GM20000 (cell line): ENCODE results near the gene RIT2.

Experiments
- DNase-seq: peaks from one replicate; pipeline ENCODE4 v3.0.0; 2012; ENCODE audit warnings: low spot score
- TF ChIP-seq, protein P1 (sequence below): IDR thresholded peaks from 2 replicates; pipeline ENCODE4 v1.5.1; 2012; ENCODE audit warnings: mild to moderate bottlenecking, control low read depth; ENCODE audit errors: extremely low read depth, missing control alignments

Gene RIT2

DNA sequence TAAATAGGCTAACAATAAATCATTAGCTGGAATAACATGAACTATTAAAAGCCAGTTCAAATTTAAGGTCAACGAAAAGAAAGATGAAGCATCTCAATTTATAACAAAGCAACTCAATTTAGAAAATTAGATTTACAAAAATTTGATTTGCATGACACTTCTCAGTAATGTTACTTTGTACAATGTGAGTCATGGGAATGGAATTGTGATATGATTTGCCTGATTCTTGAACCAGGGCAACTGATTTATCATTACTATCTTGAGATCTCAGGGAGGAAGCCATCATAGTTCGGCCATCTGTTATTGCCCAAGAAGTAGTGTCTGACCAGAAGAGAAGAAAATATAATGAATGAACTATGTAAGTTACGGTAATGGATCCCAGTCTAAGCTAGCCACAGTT lies 193.1 kb downstream of the RIT2 start:
- no peak for DNase-seq
- TF ChIP-seq, protein P1, sequence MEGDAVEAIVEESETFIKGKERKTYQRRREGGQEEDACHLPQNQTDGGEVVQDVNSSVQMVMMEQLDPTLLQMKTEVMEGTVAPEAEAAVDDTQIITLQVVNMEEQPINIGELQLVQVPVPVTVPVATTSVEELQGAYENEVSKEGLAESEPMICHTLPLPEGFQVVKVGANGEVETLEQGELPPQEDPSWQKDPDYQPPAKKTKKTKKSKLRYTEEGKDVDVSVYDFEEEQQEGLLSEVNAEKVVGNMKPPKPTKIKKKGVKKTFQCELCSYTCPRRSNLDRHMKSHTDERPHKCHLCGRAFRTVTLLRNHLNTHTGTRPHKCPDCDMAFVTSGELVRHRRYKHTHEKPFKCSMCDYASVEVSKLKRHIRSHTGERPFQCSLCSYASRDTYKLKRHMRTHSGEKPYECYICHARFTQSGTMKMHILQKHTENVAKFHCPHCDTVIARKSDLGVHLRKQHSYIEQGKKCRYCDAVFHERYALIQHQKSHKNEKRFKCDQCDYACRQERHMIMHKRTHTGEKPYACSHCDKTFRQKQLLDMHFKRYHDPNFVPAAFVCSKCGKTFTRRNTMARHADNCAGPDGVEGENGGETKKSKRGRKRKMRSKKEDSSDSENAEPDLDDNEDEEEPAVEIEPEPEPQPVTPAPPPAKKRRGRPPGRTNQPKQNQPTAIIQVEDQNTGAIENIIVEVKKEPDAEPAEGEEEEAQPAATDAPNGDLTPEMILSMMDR: no peak

DNA sequence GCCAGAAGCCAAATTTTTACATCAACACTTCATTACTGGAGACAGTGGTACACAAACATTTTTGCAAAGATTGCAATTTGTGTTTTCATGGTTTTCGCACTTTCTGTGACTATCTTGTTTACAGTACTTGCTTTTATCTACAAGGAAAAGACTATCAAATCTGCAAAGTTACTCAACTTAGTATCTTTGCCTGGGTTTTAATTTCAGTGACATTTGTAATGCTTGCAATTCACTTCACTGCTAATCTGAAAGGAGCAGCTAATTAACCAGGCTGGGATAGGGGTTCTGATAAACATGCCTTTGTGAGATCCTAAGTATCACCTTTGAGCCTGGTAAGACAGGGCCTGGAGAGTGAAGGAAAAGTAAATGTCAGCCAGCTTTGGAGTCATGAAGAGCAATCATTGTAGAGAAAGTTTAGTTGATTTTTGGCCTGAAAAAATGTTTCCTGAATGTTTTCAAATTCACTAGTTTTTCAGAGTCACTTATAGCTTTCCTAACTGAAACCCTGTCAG lies 194.2 kb downstream of the RIT2 start:
- no peak for DNase-seq
- TF ChIP-seq, protein P1: no peak

DNA sequence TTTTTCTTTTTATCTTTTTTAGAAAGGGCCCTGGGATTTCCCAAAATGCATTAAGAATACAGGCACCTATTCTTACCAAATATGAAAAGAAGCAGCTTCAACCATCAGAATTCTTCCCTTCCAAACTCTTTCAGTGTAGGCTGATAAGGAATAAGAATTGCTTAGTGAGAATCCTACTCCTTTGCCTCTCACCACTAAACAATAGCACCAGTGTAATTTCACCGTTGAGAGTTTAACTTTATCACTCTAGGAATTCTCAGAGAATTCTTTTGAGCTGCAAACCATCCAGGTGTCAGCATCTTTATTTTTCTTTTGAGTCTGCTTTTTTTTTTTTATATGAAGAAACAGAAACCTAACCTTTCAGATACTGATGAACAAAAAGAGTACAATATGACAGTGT lies 194.9 kb downstream of the RIT2 start:
- TF ChIP-seq, protein P1: no peak
- no peak for DNase-seq

DNA sequence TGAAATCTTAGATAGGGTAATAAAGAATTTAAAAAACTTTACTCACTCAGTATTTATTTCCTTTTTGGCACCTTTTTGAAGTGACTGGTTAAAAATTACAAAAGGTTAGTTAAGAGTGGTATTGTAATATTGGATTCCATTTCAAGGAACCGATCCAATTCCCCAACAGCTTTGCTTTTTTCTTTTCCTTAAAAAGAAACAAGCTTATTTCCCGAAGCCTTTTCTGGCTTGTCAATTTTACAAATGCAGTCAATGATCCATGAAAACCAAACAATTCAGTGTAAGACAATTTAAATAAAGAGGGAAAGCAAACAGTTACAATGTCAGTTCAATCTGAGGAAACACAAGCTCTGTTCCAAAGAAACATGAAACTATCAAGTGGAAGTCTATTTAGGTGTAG lies 200.2 kb downstream of the RIT2 start:
- no peak for DNase-seq
- TF ChIP-seq, protein P1: no peak

DNA sequence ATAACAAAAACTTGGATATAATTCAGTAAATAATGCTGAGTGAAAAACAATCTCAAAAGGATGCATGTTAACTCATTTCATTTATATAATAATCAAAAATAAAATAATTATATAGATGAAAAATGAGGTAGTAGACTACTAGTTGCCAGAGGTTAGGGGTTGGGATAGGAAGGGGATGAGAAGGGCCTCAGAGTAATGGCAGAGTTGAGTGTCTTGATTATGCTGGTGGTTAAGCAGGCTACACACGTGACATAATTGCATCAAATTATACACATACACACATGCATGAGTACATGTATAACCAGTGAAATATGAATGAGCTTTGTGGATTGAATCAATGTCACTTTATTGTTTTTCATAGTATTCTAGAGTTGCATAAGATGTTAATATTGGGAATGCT lies 201.0 kb downstream of the RIT2 start:
- no peak for DNase-seq
- TF ChIP-seq, protein P1: no peak

DNA sequence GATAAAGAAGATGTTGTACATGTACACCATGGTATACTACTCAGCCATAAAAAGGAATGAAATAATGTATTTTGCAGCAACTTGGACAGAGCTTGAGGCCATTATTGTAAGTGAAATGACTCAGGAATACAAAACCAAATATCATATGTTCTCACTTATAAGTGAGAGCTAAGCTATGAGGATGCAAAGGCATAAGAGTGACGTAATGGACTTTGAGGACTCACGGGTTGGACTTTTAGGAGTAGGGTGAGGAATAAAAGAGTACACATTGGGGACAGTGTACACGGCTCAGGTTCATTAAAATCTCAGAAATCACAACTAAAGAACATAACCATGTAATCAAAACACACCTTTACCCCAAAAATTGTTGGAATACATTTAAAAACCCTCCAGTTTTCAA lies 206.4 kb downstream of the RIT2 start:
- TF ChIP-seq, protein P1: no peak

DNA sequence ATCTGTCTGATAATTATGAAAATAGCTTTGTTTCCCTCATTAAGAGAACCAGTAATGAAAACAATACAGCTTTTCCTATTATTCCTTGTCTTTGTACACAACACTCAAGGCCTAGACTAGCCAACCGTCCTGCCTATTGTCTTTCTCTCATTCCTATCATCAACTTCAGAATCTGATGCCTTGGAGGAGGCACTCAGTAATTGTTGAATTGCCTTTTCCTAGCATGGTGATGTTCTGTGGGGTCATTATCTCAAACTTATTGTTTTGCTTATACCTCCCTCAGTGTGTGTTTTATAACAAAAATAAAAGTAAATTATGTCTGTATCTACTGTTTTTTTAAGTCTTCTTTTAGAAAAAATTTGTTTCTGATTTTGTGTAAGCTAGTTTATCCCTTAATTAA lies 208.7 kb downstream of the RIT2 start:
- TF ChIP-seq, protein P1: no peak

More for the DNA sequence above, 206.4 kb downstream of the RIT2 start:
- no peak for DNase-seq

More for the DNA sequence above, 208.7 kb downstream of the RIT2 start:
- no peak for DNase-seq
